ENCODE measurements around the gene KLHDC9. TPM values are rescaled to one million over a fixed set of nuclear protein-coding genes. Genes with fewer than 3 reads are reported as not detected.

KLHDC9 gene
- total and polyA plus RNA-seq, 12 donors, result 5.2 to 28.1 (median 19.6) TPM

DNA sequence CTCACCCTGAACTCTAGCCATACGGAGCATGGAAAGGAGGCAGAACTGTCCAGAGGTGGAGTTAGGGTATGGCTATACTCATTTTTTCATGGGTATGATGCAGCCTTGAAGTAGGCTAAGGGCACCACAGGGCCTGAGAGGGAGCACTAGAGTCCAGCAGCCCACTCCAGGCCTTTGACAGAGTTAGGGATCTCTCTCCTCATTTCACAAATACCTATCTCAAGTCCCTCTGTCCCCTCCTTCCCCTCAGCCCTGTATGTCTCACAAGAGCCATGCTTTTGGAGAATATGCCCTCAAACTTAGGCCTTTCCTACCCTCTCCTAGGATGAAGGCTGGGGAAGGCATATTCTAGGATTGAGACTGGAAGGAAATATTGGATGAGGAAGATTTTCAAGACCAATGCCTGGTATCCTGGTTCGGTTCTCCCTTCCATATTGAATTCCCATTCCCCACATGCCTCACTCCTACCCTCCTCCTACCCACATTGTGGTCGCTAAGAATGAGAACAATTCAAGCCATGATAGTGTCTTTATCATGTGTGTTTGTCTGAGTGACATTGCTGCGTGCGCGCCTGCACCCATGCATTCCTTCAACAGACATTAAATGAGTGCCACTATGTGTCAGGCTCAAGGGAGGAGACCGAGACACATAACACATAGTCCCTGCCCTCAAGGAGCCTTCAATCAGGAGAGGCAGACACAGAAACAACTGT, 6.2 kb upstream of the KLHDC9 start:
- DNase-seq, result no peak
- Histone ChIP-seq H3K27me3 (no peaks in the 10 kb centered on the region), H3K27ac (no peak overlapping the region), H3K4me1 (replicated peaks in 1 of 2) (no peaks in the 10 kb centered on the region), H3K9me3 (replicated peaks in 1 of 3) (no peaks in the 10 kb centered on the region), H3K4me3 (no peak overlapping the region), H3K36me3 (replicated peaks in 1 of 2) (no peaks in the 10 kb centered on the region)
- intact Hi-C loops (cut with DNase I), result loop anchor here in 1 of 2 donors (5.0 kb wide), 1 partner anchor 85 kb away; no protein-coding TSS in a partner anchor
- TF ChIP-seq, protein P1, sequence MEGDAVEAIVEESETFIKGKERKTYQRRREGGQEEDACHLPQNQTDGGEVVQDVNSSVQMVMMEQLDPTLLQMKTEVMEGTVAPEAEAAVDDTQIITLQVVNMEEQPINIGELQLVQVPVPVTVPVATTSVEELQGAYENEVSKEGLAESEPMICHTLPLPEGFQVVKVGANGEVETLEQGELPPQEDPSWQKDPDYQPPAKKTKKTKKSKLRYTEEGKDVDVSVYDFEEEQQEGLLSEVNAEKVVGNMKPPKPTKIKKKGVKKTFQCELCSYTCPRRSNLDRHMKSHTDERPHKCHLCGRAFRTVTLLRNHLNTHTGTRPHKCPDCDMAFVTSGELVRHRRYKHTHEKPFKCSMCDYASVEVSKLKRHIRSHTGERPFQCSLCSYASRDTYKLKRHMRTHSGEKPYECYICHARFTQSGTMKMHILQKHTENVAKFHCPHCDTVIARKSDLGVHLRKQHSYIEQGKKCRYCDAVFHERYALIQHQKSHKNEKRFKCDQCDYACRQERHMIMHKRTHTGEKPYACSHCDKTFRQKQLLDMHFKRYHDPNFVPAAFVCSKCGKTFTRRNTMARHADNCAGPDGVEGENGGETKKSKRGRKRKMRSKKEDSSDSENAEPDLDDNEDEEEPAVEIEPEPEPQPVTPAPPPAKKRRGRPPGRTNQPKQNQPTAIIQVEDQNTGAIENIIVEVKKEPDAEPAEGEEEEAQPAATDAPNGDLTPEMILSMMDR (IDR thresholded peaks at IDR 0.05), result no peak
- no peak for TF ChIP-seq POLR2A (IDR thresholded peaks at IDR 0.05)
- WGBS, 4 donors, result 89 to 92% (median 91%) methylated on average over 7 of the region's 7 CpGs

DNA sequence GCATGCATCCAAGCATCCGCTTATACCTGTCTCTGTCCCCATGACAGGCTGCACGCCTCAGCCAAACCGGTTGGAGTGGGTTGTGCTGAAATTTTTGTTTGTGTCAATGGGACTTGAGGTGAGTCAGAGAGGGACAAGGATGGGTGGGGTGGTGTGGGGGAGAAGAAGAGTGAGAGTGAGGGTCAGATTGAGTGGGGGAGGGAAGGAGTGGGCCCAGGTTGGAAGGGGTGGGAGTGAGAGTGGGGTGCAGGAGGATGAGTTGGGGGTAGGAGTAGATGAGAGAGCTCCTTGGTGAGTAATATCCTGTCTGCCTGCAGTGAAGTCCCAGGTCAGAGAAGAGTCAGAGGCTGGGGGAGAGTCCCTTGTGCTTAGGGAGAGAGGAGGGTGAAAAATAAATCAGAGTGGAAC, 5.5 kb upstream of the KLHDC9 start:
- WGBS, 4 donors, result 64 to 88% (median 84%) methylated on average over 3 of the region's 3 CpGs
- intact Hi-C loops (cut with DNase I), result loop anchor here in 1 of 2 donors (5.0 kb wide), 1 partner anchor 85 kb away; no protein-coding TSS in a partner anchor
- H3K36me3 ChIP-seq (replicated peaks in 1 of 2), result no peaks in the 10 kb centered on the region
- no peak overlapping the region for H3K4me3 ChIP-seq
- H3K27me3 ChIP-seq, result no peaks in the 10 kb centered on the region
- no peak for DNase-seq
- TF ChIP-seq, protein P1 (IDR thresholded peaks at IDR 0.05), result no peak
- TF ChIP-seq POLR2A (IDR thresholded peaks at IDR 0.05), result no peak
- H3K9me3 ChIP-seq (replicated peaks in 1 of 3), result no peaks in the 10 kb centered on the region
- no peak overlapping the region for H3K27ac ChIP-seq
- no peaks in the 10 kb centered on the region for H3K4me1 ChIP-seq (replicated peaks in 1 of 2)

DNA sequence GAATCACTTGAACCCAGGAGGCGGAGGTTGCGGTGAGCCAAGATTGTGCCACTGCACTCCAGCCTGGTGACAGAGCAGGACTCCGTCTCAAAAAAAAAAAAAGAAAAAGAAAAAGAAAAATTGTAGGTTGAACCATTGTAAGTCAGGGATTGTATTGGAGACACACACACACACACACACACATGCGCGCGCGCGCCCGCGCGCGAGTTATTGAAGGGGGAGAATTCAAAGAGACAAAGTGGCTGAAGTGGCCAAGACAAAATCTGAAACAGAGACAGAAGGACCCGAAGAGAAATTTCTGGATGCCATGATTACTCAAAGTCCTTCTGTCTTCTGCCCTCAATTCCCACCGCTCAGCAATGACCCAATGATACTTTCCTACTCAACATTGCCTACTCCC, 3.7 kb upstream of the KLHDC9 start:
- peaks cover 6 to 7% of the 10 kb centered on the region in 2 donors for H3K4me1 ChIP-seq (replicated peaks in 1 of 2)
- no peaks in the 10 kb centered on the region for H3K27me3 ChIP-seq
- H3K36me3 ChIP-seq (replicated peaks in 1 of 2), result no peaks in the 10 kb centered on the region
- no peak overlapping the region for H3K27ac ChIP-seq
- DNase-seq, result no peak
- H3K9me3 ChIP-seq (replicated peaks in 1 of 3), result no peaks in the 10 kb centered on the region
- 92 to 97% (median 96%) methylated on average over 14 of the region's 14 CpGs for WGBS, 4 donors
- H3K4me3 ChIP-seq, result no peak overlapping the region
- TF ChIP-seq POLR2A (IDR thresholded peaks at IDR 0.05), result no peak
- TF ChIP-seq, protein P1 (IDR thresholded peaks at IDR 0.05), result no peak
- intact Hi-C loops (cut with DNase I), result loop anchor here in 1 of 2 donors (5.0 kb wide), 1 partner anchor 87 kb away; no protein-coding TSS in a partner anchor

DNA sequence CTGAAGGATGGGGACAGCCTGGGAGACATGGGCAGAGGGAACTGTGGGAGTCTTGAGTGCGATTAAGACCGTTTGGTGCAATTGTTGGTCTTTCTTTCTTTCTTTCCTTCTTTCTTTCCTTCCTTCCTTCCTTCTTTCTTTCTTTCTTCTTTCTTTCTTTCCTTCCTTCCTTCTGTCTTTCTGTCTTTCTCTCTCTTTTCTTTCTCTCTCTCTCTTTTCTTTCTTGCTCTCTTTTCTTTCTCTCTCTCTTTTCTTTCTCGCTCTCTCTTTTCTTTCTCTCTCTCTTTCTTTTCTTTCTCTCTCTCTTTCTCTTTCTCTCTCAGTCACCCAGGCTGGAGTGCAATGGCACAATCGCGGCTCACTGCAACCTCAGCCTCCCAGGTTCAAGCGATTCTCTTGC, 2.9 kb upstream of the KLHDC9 start:
- H3K27ac ChIP-seq, result no peak overlapping the region
- WGBS, 4 donors, result 86 to 93% (median 88%) methylated on average over 6 of the region's 6 CpGs
- H3K4me1 ChIP-seq (replicated peaks in 1 of 2), result peaks cover 6 to 7% of the 10 kb centered on the region in 2 donors
- no peak for TF ChIP-seq POLR2A (IDR thresholded peaks at IDR 0.05)
- TF ChIP-seq, protein P1 (IDR thresholded peaks at IDR 0.05), result no peak
- DNase-seq, result no peak
- H3K4me3 ChIP-seq, result no peak overlapping the region
- intact Hi-C loops (cut with DNase I), result loop anchor here (5.0 kb wide), 1 partner anchor 103 kb away; no protein-coding TSS in a partner anchor
- no peaks in the 10 kb centered on the region for H3K36me3 ChIP-seq (replicated peaks in 1 of 2)
- no peaks in the 10 kb centered on the region for H3K9me3 ChIP-seq (replicated peaks in 1 of 3)
- H3K27me3 ChIP-seq, result no peaks in the 10 kb centered on the region
